Upper lobe of left lung (tissue), 4 donors: ENCODE measurements around the gene DARS1.

Experiments
- POLR2A ChIP-seq, 4 donors: fragments of 450-650 bp; IDR thresholded peaks; one replicate each; pipeline ENCODE4 v1.5.1; 2016 to 2017; ENCODE audit warnings: antibody characterized with exemption in 4 of 4, mild to moderate bottlenecking in 2 of 4
- POLR2AphosphoS5 ChIP-seq, 2 donors: sonication (generic); formaldehyde crosslinking; IDR thresholded peaks; one replicate each; pipeline ENCODE4 v1.5.1; 2017; ENCODE audit warnings: antibody characterized with exemption in 2 of 2
- TF ChIP-seq, protein P1 (sequence below), 6 experiments: fragments of 450-650 bp in 4 of 6; fragments of 200-600 bp in 2 of 6; sonication (generic) in 2 of 6; IDR thresholded peaks; one replicate each; pipeline ENCODE4 v1.5.1; 2016 to 2019; ENCODE audit warnings: antibody characterized with exemption in 6 of 6

DNA sequence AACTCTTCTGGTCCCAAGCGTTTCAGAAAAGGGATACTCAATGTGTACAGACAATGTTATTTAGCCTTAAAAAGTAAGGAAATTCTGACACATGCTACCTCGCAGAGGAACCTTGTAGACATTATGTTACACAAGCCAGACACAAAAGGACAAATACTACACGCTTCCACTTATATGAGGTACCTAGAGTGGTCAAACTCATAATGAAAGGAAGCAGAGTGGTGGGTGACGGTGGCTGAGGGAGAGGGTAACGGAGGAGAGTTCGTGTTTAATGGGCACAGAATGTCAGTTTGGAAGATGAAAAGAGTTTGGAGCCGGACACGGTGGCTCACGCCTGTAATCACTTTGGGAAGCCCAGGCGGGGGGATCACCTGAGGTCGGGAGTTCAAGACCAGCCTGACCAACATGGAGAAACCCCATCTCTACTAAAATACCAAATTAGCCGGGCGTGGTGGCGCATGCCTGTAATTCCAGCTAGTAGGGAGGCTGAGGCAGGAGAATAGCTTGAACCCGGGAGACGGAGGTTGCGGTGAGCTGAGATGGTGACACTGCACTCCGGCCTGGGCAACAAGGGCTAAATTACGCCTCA is 110.6 kb downstream of the DARS1 start:
- TF ChIP-seq, protein P1, sequence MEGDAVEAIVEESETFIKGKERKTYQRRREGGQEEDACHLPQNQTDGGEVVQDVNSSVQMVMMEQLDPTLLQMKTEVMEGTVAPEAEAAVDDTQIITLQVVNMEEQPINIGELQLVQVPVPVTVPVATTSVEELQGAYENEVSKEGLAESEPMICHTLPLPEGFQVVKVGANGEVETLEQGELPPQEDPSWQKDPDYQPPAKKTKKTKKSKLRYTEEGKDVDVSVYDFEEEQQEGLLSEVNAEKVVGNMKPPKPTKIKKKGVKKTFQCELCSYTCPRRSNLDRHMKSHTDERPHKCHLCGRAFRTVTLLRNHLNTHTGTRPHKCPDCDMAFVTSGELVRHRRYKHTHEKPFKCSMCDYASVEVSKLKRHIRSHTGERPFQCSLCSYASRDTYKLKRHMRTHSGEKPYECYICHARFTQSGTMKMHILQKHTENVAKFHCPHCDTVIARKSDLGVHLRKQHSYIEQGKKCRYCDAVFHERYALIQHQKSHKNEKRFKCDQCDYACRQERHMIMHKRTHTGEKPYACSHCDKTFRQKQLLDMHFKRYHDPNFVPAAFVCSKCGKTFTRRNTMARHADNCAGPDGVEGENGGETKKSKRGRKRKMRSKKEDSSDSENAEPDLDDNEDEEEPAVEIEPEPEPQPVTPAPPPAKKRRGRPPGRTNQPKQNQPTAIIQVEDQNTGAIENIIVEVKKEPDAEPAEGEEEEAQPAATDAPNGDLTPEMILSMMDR (IDR thresholded peaks at IDR 0.05), result no peak
- TF ChIP-seq POLR2AphosphoS5 (IDR thresholded peaks at IDR 0.05) (no peak), POLR2A (IDR thresholded peaks at IDR 0.05) (no peak)
